ENCODE measurements around the gene SLC10A7.

The SLC10A7 gene

DNA sequence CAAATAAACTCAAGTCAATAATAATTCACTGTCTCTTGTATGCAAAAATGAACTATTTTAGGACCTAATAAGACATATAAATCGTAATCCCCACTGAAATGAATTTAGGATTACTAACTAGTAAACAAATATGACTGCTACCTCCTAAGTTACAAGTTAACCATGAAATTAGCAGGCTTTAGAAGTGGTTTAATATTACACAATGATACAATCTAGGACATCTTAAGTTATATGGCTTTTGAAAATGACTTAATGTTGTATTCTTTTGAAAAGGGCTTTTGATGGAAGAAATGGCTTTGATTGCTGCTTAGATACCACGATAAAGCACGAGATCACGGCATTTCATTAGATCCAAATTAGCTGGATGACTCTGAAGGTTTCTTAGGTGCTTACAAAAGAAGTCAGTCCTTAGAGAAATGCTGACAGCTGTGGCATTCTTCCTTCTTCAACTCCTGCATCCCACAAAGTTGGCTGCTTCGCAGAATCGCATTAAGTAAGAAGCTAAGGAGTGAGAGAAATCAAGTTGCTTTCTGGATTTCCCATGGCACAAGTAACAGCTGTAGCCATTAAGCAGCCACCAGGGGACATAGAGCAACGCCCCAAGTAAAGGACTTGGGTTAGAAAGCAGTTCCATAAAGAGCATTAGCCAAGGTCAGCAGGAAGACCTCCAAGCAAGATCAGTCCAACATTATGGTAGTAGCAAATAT is 6.9 kb downstream of the SLC10A7 start:
- H3K27me3 ChIP-seq (ENCODE audit: insufficient read depth, low read length), result no peaks in the 10 kb centered on the region
- no peaks in the 10 kb centered on the region for H3K9me2 ChIP-seq (ENCODE audit: low read depth, low read length)
- no peak overlapping the region for H3K9ac ChIP-seq (ENCODE audit: low read length)
- no peak overlapping the region for H2AFZ ChIP-seq (ENCODE audit: low read length)
- H3K9me3 ChIP-seq (ENCODE audit: low read length), result no peaks in the 10 kb centered on the region
- 0 out of 2 replicates have a peak, but pooled peaks cover 7% of the 10 kb centered on the region for H3K36me3 ChIP-seq (ENCODE audit: insufficient read depth, low read length)
- peaks cover 6% of the 10 kb centered on the region for H3K4me1 ChIP-seq (ENCODE audit: insufficient read depth, low read length, severe bottlenecking)
- H3K4me3 ChIP-seq (ENCODE audit: low read depth, low read length, poor library complexity, severe bottlenecking), result no peak overlapping the region
- H3K4me2 ChIP-seq (ENCODE audit: low read length), result no peak overlapping the region
- no peak overlapping the region for H3K27ac ChIP-seq (ENCODE audit: low read depth, low read length, poor library complexity, severe bottlenecking)
- H3K79me2 ChIP-seq (ENCODE audit: insufficient read depth, low read length), result peaks cover 12% of the 10 kb centered on the region
- no peaks in the 10 kb centered on the region for H3F3A ChIP-seq (ENCODE audit: insufficient read depth, low read length)
- no peaks in the 10 kb centered on the region for H4K20me1 ChIP-seq (ENCODE audit: insufficient read depth, low read length)
- TF ChIP-seq, protein P1, sequence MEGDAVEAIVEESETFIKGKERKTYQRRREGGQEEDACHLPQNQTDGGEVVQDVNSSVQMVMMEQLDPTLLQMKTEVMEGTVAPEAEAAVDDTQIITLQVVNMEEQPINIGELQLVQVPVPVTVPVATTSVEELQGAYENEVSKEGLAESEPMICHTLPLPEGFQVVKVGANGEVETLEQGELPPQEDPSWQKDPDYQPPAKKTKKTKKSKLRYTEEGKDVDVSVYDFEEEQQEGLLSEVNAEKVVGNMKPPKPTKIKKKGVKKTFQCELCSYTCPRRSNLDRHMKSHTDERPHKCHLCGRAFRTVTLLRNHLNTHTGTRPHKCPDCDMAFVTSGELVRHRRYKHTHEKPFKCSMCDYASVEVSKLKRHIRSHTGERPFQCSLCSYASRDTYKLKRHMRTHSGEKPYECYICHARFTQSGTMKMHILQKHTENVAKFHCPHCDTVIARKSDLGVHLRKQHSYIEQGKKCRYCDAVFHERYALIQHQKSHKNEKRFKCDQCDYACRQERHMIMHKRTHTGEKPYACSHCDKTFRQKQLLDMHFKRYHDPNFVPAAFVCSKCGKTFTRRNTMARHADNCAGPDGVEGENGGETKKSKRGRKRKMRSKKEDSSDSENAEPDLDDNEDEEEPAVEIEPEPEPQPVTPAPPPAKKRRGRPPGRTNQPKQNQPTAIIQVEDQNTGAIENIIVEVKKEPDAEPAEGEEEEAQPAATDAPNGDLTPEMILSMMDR (IDR thresholded peaks at IDR 0.05; ENCODE audit: low read length), result no peak
- no peak for TF ChIP-seq EZH2 (IDR thresholded peaks at IDR 0.05; ENCODE audit: borderline replicate concordance, low read length)

- Histone ChIP-seq H3K9me2 (ENCODE audit: low read depth, low read length) (no peaks in the 10 kb centered on the region), H3K27me3 (ENCODE audit: insufficient read depth, low read length) (no peaks in the 10 kb centered on the region), H3F3A (ENCODE audit: insufficient read depth, low read length) (no peaks in the 10 kb centered on the region), H3K4me3 (ENCODE audit: low read depth, low read length, poor library complexity, severe bottlenecking) (no peak overlapping the region), H3K4me1 (ENCODE audit: insufficient read depth, low read length, severe bottlenecking) (no peaks in the 10 kb centered on the region), H3K27ac (ENCODE audit: low read depth, low read length, poor library complexity, severe bottlenecking) (no peak overlapping the region), H2AFZ (ENCODE audit: low read length) (no peak overlapping the region), H3K9ac (ENCODE audit: low read length) (no peak overlapping the region), H3K36me3 (ENCODE audit: insufficient read depth, low read length) (peaks cover 7% of the 10 kb centered on the region; the same call in 1 of the 2 replicates), H4K20me1 (ENCODE audit: insufficient read depth, low read length) (no peaks in the 10 kb centered on the region), H3K9me3 (ENCODE audit: low read length) (no peaks in the 10 kb centered on the region), H3K79me2 (ENCODE audit: insufficient read depth, low read length) (peaks cover 4% of the 10 kb centered on the region; the same call in 1 of the 2 replicates), H3K4me2 (ENCODE audit: low read length) (no peak overlapping the region)
- TF ChIP-seq EZH2 (IDR thresholded peaks at IDR 0.05; ENCODE audit: borderline replicate concordance, low read length), result no peak
- TF ChIP-seq, protein P1 (IDR thresholded peaks at IDR 0.05; ENCODE audit: low read length), result no peak
These were observed 8.2 kb downstream of the SLC10A7 start for GRCh38 chr4:146513548-146513947.

GRCh38 chr4:146511381-146511780 is 10.4 kb downstream of the SLC10A7 start:
- no peak overlapping the region for H3K4me3 ChIP-seq (ENCODE audit: low read depth, low read length, poor library complexity, severe bottlenecking)
- no peak overlapping the region for H3K9ac ChIP-seq (ENCODE audit: low read length)
- H3K36me3 ChIP-seq (ENCODE audit: insufficient read depth, low read length), result peaks cover 7% of the 10 kb centered on the region; the same call in 1 of the 2 replicates
- no peaks in the 10 kb centered on the region for H3F3A ChIP-seq (ENCODE audit: insufficient read depth, low read length)
- no peak overlapping the region for H3K4me2 ChIP-seq (ENCODE audit: low read length)
- H3K9me2 ChIP-seq (ENCODE audit: low read depth, low read length), result no peaks in the 10 kb centered on the region
- H3K27me3 ChIP-seq (ENCODE audit: insufficient read depth, low read length), result no peaks in the 10 kb centered on the region
- no peak for TF ChIP-seq EZH2 (IDR thresholded peaks at IDR 0.05; ENCODE audit: borderline replicate concordance, low read length)
- TF ChIP-seq, protein P1 (IDR thresholded peaks at IDR 0.05; ENCODE audit: low read length), result no peak
- H3K79me2 ChIP-seq (ENCODE audit: insufficient read depth, low read length), result no peaks in the 10 kb centered on the region
- H2AFZ ChIP-seq (ENCODE audit: low read length), result no peak overlapping the region
- no peaks in the 10 kb centered on the region for H4K20me1 ChIP-seq (ENCODE audit: insufficient read depth, low read length)
- no peak overlapping the region for H3K27ac ChIP-seq (ENCODE audit: low read depth, low read length, poor library complexity, severe bottlenecking)
- no peaks in the 10 kb centered on the region for H3K4me1 ChIP-seq (ENCODE audit: insufficient read depth, low read length, severe bottlenecking)
- H3K9me3 ChIP-seq (ENCODE audit: low read length), result no peaks in the 10 kb centered on the region

Measured in OCI-LY1 (cell line).